Natural killer cell (primary cell): ENCODE results near the gene BBOX1. TPM values are rescaled to one million over a fixed set of nuclear protein-coding genes. Genes with fewer than 3 reads are reported as not detected.

Experiments
- ATAC-seq, 3 donors: fragments of 150-1000 bp in 2 of 3; fragments of 200-7000 bp in 1 of 3; cut with Tn5 transposase; 1 replicate in 1 of 3; 2 replicates in 2 of 3; pipeline ENCODE4 v1.10.0; 2021; ENCODE audit warnings: mild to moderate bottlenecking in 2 of 3, moderate library complexity in 2 of 3
- DNase-seq, 2 donors: peaks; one replicate each; pipeline versions ENCODE4 v3.0.0 to v3.0.0-alpha.2; 2013 to 2021; ENCODE audit warnings: mixed read lengths in 1 of 2
- H3K27ac ChIP-seq: one replicate; pipeline ENCODE4 v1.5.1; 2013; ENCODE audit warnings: mild to moderate bottlenecking, low read length
- H3K27me3 ChIP-seq: one replicate; pipeline ENCODE4 v1.6.1; 2013; ENCODE audit warnings: low read length; ENCODE audit not compliant: control insufficient read depth, insufficient read depth
- H3K36me3 ChIP-seq: one replicate; pipeline ENCODE4 v1.6.1; 2013; ENCODE audit warnings: low read length; ENCODE audit not compliant: control insufficient read depth, insufficient read depth
- H3K4me1 ChIP-seq: one replicate; pipeline ENCODE4 v1.6.1; 2013; ENCODE audit warnings: low read length; ENCODE audit not compliant: control insufficient read depth, insufficient read depth
- H3K4me3 ChIP-seq: one replicate; pipeline ENCODE4 v1.5.1; 2013; ENCODE audit warnings: low read length
- H3K9me3 ChIP-seq: one replicate; pipeline ENCODE4 v1.6.1; 2013; ENCODE audit warnings: low read length; ENCODE audit not compliant: control insufficient read depth, insufficient read depth
- H3K27ac Mint-ChIP-seq, 2 donors: one replicate each; pipeline ENCODE4 v1.8.0; 2022; ENCODE audit warnings: mild to moderate bottlenecking in 2 of 2, mixed read lengths in 2 of 2, moderate library complexity in 1 of 2
- H3K27me3 Mint-ChIP-seq, 2 donors: one replicate each; pipeline ENCODE4 v1.8.0; 2022; ENCODE audit warnings: low read depth in 2 of 2, mixed read lengths in 2 of 2
- H3K36me3 Mint-ChIP-seq: one replicate; pipeline ENCODE4 v1.8.0; 2022; ENCODE audit warnings: mixed read lengths
- H3K4me1 Mint-ChIP-seq, 2 donors: one replicate each; pipeline ENCODE4 v1.8.0; 2022; ENCODE audit warnings: mixed read lengths in 2 of 2
- H3K4me3 Mint-ChIP-seq: one replicate; pipeline ENCODE4 v1.8.0; 2022; ENCODE audit warnings: mild to moderate bottlenecking, moderate library complexity, mixed read lengths
- H3K9me3 Mint-ChIP-seq, 2 donors: one replicate each; pipeline ENCODE4 v1.8.0; 2022; ENCODE audit warnings: mixed read lengths in 2 of 2
- CTCF ChIP-seq: fragments of 200-600 bp; IDR thresholded peaks from one replicate; pipeline ENCODE4 v1.8.0; 2022; ENCODE audit warnings: antibody characterized with exemption
- WGBS: methylation state at CpG from one replicate; pipeline ENCODE4 v1.1.7; 2013; ENCODE audit warnings: missing lambda C conversion rate; ENCODE audit not compliant: insufficient coverage; 5-methylcytosine and 5-hydroxymethylcytosine counted together
- intact Hi-C: fragments of 100-400 bp; cut with micrococcal nuclease; formaldehyde crosslinking; loops from one replicate; pipeline ENCODE4 v1.14.2; 2022
- total RNA-seq, 4 donors: library from RNA; stranded (reverse); fragments of 120-200 nt in 1 of 4; gene quantifications; one replicate each; pipeline versions ENCODE4 v1.2.3 to v1.2.4, GENCODE V29; 2013 to 2022

Gene BBOX1
- total RNA-seq, 3 donors from 2014 or later (not counting 1 experiment from before 2014, with no cell fraction given) = not detected

GRCh38 chr11:27166130-27166529 is 125.5 kb downstream of the BBOX1 start:
- intact Hi-C loops = no loop called here

GRCh38 chr11:27171376-27171958 is 130.9 kb downstream of the BBOX1 start:
- no peak for ATAC-seq
- Mint-ChIP-seq H3K27ac (no peak overlapping the region), H3K4me3 (no peak overlapping the region), H3K4me1 (no peaks in the 10 kb centered on the region), H3K27me3 (no peaks in the 10 kb centered on the region), H3K9me3 (peaks cover 0 to 5% of the 10 kb centered on the region in 2 donors), H3K36me3 (no peaks in the 10 kb centered on the region)
- no peak for TF ChIP-seq CTCF
- Histone ChIP-seq H3K36me3 (no peaks in the 10 kb centered on the region), H3K9me3 (no peaks in the 10 kb centered on the region), H3K27me3 (no peaks in the 10 kb centered on the region), H3K27ac (no peak overlapping the region), H3K4me3 (no peak overlapping the region), H3K4me1 (no peaks in the 10 kb centered on the region)
- 84% methylated on average over 4 of the region's 4 CpGs for WGBS
- intact Hi-C loops = no loop called here
- DNase-seq = no peak

More at GRCh38 chr11:27166130-27166529, 125.5 kb downstream of the BBOX1 start:
- H3K36me3 ChIP-seq = no peaks in the 10 kb centered on the region
- H3K4me3 Mint-ChIP-seq = no peak overlapping the region
- no peaks in the 10 kb centered on the region for H3K27me3 ChIP-seq
- H3K9me3 ChIP-seq = no peaks in the 10 kb centered on the region
- H3K27me3 Mint-ChIP-seq = no peaks in the 10 kb centered on the region
- WGBS = 19% methylated on average over 2 of the region's 2 CpGs
- DNase-seq (no peak), ATAC-seq (no peak)
- no peak overlapping the region for H3K27ac Mint-ChIP-seq
- H3K9me3 Mint-ChIP-seq = no peaks in the 10 kb centered on the region
- TF ChIP-seq CTCF = no peak
- no peak overlapping the region for H3K4me3 ChIP-seq
- no peaks in the 10 kb centered on the region for H3K4me1 ChIP-seq
- no peaks in the 10 kb centered on the region for H3K36me3 Mint-ChIP-seq
- H3K27ac ChIP-seq = no peak overlapping the region
- no peaks in the 10 kb centered on the region for H3K4me1 Mint-ChIP-seq

DNA sequence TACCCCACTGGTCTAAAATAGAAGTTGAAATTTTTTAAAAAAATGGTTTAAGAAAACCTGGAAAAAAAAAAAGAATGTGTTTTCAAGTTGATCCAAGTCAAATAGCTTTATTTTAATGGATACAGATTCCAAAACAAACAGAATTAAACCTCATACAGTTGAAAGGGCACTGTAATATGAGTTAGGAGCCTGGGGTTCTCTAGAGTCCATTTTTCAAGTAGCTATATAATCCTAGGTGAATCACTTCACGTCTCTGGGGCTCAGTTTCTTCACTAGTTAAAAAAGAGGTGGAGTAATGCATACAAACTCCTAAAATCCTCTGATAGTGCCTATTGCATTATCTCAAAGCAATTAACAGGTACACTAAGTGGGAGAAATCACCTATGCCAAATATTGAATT is 132.9 kb downstream of the BBOX1 start:
- H3K36me3 Mint-ChIP-seq = no peaks in the 10 kb centered on the region
- WGBS = no CpG with 5 or more reads among the region's 1 CpG
- no peak overlapping the region for H3K27ac ChIP-seq
- H3K36me3 ChIP-seq = no peaks in the 10 kb centered on the region
- no peak overlapping the region for H3K27ac Mint-ChIP-seq
- no peak overlapping the region for H3K4me3 ChIP-seq
- no peaks in the 10 kb centered on the region for H3K27me3 Mint-ChIP-seq
- DNase-seq (no peak), ATAC-seq (no peak)
- TF ChIP-seq CTCF = no peak
- no peaks in the 10 kb centered on the region for H3K27me3 ChIP-seq
- intact Hi-C loops = no loop called here
- no peaks in the 10 kb centered on the region for H3K4me1 Mint-ChIP-seq
- H3K9me3 ChIP-seq = no peaks in the 10 kb centered on the region
- H3K4me3 Mint-ChIP-seq = no peak overlapping the region
- H3K9me3 Mint-ChIP-seq = peaks cover 0 to 5% of the 10 kb centered on the region in 2 donors
- no peaks in the 10 kb centered on the region for H3K4me1 ChIP-seq

DNA sequence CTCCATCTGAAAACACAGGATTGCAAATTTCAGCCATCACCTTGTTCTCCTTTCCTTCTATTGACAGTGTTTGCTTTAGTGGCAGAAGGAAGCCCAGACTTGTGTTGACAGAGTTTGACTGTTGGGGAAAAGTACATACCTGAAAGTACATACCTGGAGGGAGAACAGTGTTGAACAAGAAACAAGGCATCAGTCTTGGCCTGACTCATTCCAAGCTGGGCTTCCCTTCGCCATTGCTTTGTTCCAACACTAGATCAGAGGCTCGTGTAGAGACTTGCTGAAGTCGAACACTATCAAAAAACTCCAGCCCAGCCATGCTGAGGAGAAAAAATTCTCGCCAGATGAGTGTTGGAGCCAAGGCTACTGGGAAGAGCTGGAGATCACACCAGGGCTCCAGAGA is 133.4 kb downstream of the BBOX1 start:
- no peaks in the 10 kb centered on the region for H3K27me3 Mint-ChIP-seq
- no peak for ATAC-seq
- Histone ChIP-seq H3K36me3 (no peaks in the 10 kb centered on the region), H3K27me3 (no peaks in the 10 kb centered on the region), H3K27ac (no peak overlapping the region), H3K9me3 (no peaks in the 10 kb centered on the region), H3K4me1 (no peaks in the 10 kb centered on the region), H3K4me3 (no peak overlapping the region)
- DNase-seq = no peak
- intact Hi-C loops = no loop called here
- H3K27ac Mint-ChIP-seq = no peak overlapping the region
- H3K4me1 Mint-ChIP-seq = no peaks in the 10 kb centered on the region
- WGBS = 92% methylated on average over 4 of the region's 4 CpGs
- H3K4me3 Mint-ChIP-seq = no peak overlapping the region
- peaks cover 0 to 5% of the 10 kb centered on the region in 2 donors for H3K9me3 Mint-ChIP-seq
- no peak for TF ChIP-seq CTCF
- no peaks in the 10 kb centered on the region for H3K36me3 Mint-ChIP-seq
